NT2/D1 (cell line): ENCODE data around the gene PRDX3.
"Not testable (repeated sequence)": the region's sequence is repeated elsewhere in the genome, so short reads cannot be mapped to it uniquely, and the experiment has no call there.

Source experiments
- DNase-seq: peaks from one replicate; pipeline ENCODE4 v3.0.0-alpha.2; 2011; ENCODE audit warnings: low read depth, low spot score
- H3K27me3 ChIP-seq: 2 replicates; pipeline ENCODE4 v1.6.0; 2011; ENCODE audit warnings: mild to moderate bottlenecking; ENCODE audit not compliant: insufficient read length, insufficient read depth
- H3K36me3 ChIP-seq: 2 replicates; pipeline ENCODE4 v1.6.1; 2011; ENCODE audit warnings: mild to moderate bottlenecking, low read length, mixed read lengths; ENCODE audit not compliant: insufficient read depth, insufficient read length
- H3K4me1 ChIP-seq: 2 replicates; pipeline ENCODE4 v1.5.1; 2011; ENCODE audit not compliant: insufficient read depth, insufficient read length
- H3K4me3 ChIP-seq: 2 replicates; pipeline ENCODE4 v1.5.1; 2011; ENCODE audit warnings: low read depth; ENCODE audit not compliant: insufficient read length
- H3K9ac ChIP-seq: 2 replicates; pipeline ENCODE4 v1.6.0; 2011; ENCODE audit warnings: low read depth; ENCODE audit not compliant: insufficient read length
- H3K9me3 ChIP-seq: 2 replicates; pipeline ENCODE4 v1.5.1; 2011; ENCODE audit warnings: mild to moderate bottlenecking, low read length; ENCODE audit not compliant: insufficient read depth
- SUZ12 ChIP-seq: IDR thresholded peaks from 2 replicates; pipeline ENCODE4 v1.6.1; 2011; ENCODE audit not compliant: insufficient read length, insufficient read depth; ENCODE audit errors: extremely low read depth
- YY1 ChIP-seq: IDR thresholded peaks from 2 replicates; pipeline ENCODE4 v1.6.1; 2011; ENCODE audit not compliant: insufficient read length, insufficient read depth
- ZNF274 ChIP-seq: IDR thresholded peaks from 2 replicates; pipeline ENCODE4 v1.6.1; 2011; ENCODE audit warnings: mild to moderate bottlenecking, low read depth, low read length

Gene PRDX3

DNA sequence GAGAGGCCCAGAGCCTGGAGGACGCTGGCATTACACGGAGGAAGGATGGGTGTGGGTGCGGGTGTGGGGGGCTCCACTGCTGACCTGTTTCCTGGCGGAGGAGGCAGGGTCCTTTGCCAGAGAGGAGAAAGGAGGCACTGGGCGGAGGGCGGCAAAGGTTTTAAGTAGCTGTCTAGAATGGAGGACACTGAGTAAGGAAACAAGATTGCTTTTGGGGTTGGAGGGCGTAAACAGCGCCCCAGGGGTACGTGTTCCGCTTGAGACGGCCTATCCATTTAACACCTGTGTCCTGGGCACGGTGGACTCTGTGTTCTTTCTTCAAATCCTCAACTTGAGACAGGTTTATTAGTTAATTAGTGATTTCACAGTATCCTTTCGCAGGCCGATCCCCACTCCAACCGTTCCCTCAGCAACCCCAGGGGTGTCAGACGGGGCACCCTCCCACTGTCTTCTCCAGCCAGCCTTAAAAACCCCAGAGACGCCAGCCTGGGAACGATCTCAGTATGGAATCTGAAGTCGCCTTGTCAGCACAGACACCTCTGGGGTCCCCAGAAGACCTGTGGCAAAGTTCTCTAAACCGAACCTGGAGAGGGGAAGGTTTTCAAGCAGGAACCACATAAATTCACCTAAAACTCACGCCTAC lies 37.9 kb downstream of the PRDX3 start:
- Histone ChIP-seq H3K9ac (no peak overlapping the region), H3K4me3 (no peak overlapping the region), H3K36me3 (peaks cover 26% of the 10 kb centered on the region), H3K4me1 (peaks cover 3% of the 10 kb centered on the region), H3K9me3 (no peaks in the 10 kb centered on the region), H3K27me3 (no peaks in the 10 kb centered on the region)
- TF ChIP-seq SUZ12 (no peak), YY1 (no peak), ZNF274 (no peak)
- no peak for DNase-seq

GRCh38 chr10:119139464-119140067 lies 39.0 kb downstream of the PRDX3 start:
- Histone ChIP-seq H3K4me3 (no peak overlapping the region), H3K36me3 (peaks cover 29% of the 10 kb centered on the region), H3K9ac (no peak overlapping the region), H3K4me1 (peaks cover 3% of the 10 kb centered on the region), H3K27me3 (no peaks in the 10 kb centered on the region), H3K9me3 (no peaks in the 10 kb centered on the region)
- TF ChIP-seq YY1 (no peak), ZNF274 (no peak), SUZ12 (no peak)
- no peak for DNase-seq

- peaks cover 3% of the 10 kb centered on the region for H3K4me1 ChIP-seq
- no peak for DNase-seq
- no peaks in the 10 kb centered on the region for H3K27me3 ChIP-seq
- TF ChIP-seq SUZ12 (no peak), ZNF274 (no peak), YY1 (no peak)
- H3K9ac ChIP-seq, result no peak overlapping the region
- H3K36me3 ChIP-seq, result peaks cover 33% of the 10 kb centered on the region
- H3K9me3 ChIP-seq, result no peaks in the 10 kb centered on the region
- H3K4me3 ChIP-seq, result no peak overlapping the region
These were observed 40.0 kb downstream of the PRDX3 start for GRCh38 chr10:119138346-119139306.

- H3K4me3 ChIP-seq, H3K27me3 ChIP-seq, H3K9ac ChIP-seq, H3K4me1 ChIP-seq, H3K9me3 ChIP-seq, DNase-seq: not testable (repeated sequence)
- H3K36me3 ChIP-seq, result peaks cover 35% of the 10 kb centered on the region
These were observed 40.7 kb downstream of the PRDX3 start for GRCh38 chr10:119137878-119138277.

DNA sequence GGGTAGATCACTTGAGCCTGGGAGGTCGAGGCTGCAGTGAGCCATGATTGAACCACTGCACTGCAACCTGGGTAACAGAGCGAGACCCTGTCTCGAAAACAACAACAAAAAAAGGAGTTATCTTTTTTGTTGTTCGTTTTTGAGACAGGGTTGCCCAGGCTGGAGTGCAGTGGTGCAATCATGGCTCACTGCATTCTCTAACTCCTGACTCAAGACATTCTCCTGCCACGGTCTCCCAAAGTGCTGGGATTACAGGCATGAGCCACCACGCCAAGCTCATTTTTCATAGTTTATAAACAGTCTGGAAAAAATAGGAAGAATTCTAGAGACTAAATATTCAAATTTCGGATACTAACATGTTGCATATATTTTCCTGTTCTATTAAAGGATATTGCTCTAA lies 42.5 kb downstream of the PRDX3 start:
- no peak for DNase-seq
- H3K36me3 ChIP-seq, result peaks cover 46% of the 10 kb centered on the region
- TF ChIP-seq SUZ12, result no peak
- no peak for TF ChIP-seq YY1
- TF ChIP-seq ZNF274, result no peak
- no peaks in the 10 kb centered on the region for H3K9me3 ChIP-seq
- H3K9ac ChIP-seq, result no peak overlapping the region
- H3K4me3 ChIP-seq, result no peak overlapping the region
- H3K4me1 ChIP-seq, result peaks cover 3% of the 10 kb centered on the region
- H3K27me3 ChIP-seq, result no peaks in the 10 kb centered on the region

DNA sequence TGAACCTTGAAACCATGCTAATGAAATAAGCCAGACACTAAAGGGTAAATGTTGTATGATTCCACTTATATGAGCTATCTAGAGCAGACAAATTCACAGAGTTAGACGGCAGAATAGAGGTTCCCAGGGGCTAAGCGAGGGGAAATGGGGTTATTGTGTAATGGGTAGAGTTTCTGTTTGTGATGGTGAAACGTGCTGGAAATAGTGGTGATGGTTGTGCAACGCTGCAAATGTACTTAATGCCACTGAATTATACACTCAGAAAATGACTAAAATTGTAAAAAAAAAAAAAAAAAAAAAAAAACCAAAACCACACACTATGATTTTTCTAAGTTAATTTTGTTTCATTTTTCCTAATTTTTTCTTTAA lies 43.1 kb downstream of the PRDX3 start:
- H3K27me3 ChIP-seq, result no peaks in the 10 kb centered on the region
- H3K36me3 ChIP-seq, result peaks cover 49% of the 10 kb centered on the region
- peaks cover 3% of the 10 kb centered on the region for H3K4me1 ChIP-seq
- no peak for DNase-seq
- H3K9me3 ChIP-seq, result no peaks in the 10 kb centered on the region
- H3K4me3 ChIP-seq, result no peak overlapping the region
- TF ChIP-seq YY1 (no peak), ZNF274 (no peak), SUZ12 (no peak)
- H3K9ac ChIP-seq, result no peak overlapping the region

GRCh38 chr10:119133949-119134348 lies 44.7 kb downstream of the PRDX3 start:
- Histone ChIP-seq H3K27me3 (no peaks in the 10 kb centered on the region), H3K4me3 (no peak overlapping the region), H3K4me1 (no peaks in the 10 kb centered on the region), H3K9ac (no peak overlapping the region), H3K36me3 (peaks cover 55% of the 10 kb centered on the region), H3K9me3 (no peaks in the 10 kb centered on the region)
- no peak for TF ChIP-seq SUZ12
- no peak for TF ChIP-seq YY1
- TF ChIP-seq ZNF274, result no peak
- no peak for DNase-seq
